Left cardiac atrium (tissue), 4 donors: ENCODE results near the gene TENM3. TPM values are rescaled to one million over a fixed set of nuclear protein-coding genes. Genes with fewer than 3 reads are reported as not detected.

Source experiments
- ATAC-seq, 2 donors: fragments of 200-7000 bp; cut with Tn5 transposase; one replicate each; pipeline ENCODE4 v1.9.1; 2020; ENCODE audit warnings: mild to moderate bottlenecking in 2 of 2, moderate library complexity in 2 of 2
- DNase-seq: peaks from one replicate; pipeline ENCODE4 v3.0.0-alpha.2; 2020
- intact Hi-C, 2 donors: fragments of 100-400 bp; cut with DNase I; formaldehyde crosslinking; loops; one replicate each; pipeline versions ENCODE4 v1.14.1 to v1.15.1; 2022 to 2023
- total RNA-seq, 2 donors: library from RNA; stranded (reverse); fragmentation: NEBNext Ultra II Directional; extraction: Animal tissue kit (Norgen Biotek cat#: 25700); gene quantifications; one replicate each; pipeline ENCODE4 v1.2.1, GENCODE V29; 2021
- donor health status: DM: no; HTN: yes; CAD: no.
- donor health status: DM: no; HTN: yes; CAD: no; lungs with severe emphysema.
- donor health status: DM: yes; HTN: yes; CAD: no.
- donor health status: Dilated cardiomyopathy.

Gene TENM3
- total RNA-seq, 2 donors from 2014 or later = 6.6 to 9.2 TPM

DNA sequence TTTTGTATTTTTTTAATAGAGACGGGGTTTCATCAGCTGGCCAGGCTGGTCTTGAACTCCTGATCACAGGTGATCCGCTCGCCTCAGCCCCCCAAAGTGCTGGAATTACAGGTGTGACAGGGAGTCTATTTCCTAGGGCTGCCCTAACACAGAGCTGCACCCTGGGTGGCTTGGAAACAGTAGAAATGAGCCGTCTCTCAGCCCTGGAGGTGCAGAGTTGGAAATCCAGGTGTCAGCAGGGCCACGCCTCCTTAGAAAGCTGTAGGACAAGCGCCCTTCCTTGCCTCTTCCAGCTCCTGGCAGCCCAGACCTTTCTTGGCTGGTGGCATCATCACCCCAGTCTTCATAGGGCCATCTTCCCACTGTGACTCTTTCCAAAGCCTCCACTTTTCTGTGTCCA, 602.4 kb downstream of the TENM3 start:
- intact Hi-C loops = no loop called here
- DNase-seq = no peak
- no peak for ATAC-seq

DNA sequence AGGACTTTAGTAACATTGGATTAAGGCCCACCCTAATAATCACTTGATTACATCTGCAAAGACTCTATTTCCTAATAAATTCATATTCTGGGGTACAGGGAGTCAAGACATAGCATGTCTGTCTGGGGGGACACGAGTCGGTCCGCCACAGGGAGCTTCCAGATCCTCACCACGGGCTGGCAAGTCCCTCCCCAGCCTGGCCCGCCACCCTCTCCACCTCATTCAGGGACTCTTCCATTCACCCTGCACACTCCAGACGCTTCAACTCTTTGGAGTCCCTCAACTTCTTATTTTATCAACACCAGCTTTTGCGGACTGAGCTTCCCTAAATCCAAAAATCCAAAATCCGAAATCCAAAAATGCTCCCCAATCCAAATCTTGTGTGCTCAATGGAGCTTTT, 602.8 kb downstream of the TENM3 start:
- DNase-seq = no peak
- intact Hi-C loops = no loop called here
- no peak for ATAC-seq

DNA sequence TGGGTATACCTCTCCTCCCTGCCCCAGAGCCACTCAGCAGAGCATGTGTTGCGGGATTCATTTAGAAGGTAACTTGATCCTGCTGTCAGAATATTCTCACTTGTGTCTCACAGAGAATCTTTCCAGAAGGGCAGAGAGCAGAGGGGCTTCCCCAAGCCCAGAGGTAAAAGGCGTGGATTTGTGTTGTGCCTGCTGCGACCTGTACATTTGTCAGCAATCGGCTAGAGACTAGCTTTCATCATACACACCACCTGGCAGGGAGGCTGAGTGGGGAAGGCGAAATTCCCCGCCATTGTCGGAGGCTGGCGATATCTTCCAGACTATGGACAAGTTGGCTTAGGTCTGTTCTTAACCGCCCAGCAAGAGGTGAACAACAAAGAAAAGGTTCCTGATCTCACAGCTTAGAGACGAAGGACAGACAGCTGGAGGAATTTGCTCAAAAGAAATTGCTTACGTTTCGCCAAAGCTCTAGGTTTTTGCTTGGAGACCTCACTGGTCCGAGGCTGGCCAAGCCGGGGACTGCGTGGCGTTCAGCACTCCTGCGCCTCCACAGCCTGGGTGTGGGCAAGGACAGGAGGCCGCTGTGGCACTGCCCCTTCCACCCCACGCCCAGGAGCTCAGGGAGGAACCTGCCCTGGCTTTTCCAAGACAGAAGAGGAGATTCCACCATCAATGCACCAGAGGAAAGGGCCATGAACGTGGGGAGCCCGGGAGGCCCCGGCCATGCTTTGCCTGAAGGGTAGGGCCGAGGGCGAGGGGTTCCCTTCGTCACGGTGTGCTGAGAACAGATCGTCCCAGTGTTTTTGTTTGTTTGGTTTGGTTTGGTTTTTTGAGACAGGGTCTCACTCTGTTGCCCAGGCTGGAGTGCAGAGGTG, 604.6 kb downstream of the TENM3 start:
- intact Hi-C loops = no loop called here
- no peak for DNase-seq

DNA sequence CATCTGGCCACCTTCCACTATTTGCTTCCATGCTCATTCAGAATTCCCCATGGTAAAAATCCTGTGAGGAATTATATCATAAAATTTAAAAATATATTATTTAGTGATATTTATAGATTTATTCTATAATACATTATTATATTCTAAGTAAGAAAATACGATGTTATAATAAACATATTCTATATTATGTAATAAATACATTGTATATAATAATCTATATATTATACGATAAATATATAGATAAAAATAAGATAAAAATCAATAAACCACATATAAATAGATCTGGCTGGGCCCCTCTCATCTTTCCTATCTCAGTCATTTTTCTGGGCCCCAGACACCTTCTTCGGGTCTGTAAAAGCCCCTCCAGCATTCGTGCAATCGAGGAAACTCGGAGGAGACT, 605.5 kb downstream of the TENM3 start:
- no peak for ATAC-seq
- DNase-seq = no peak
- intact Hi-C loops = no loop called here

More for the DNA sequence above, 604.6 kb downstream of the TENM3 start:
- ATAC-seq = no peak
